DMS 273 treated with DMSO at 0.1 percent for 48 hours (cell line): ENCODE data around the gene BRD3OS.
"Not testable (repeated sequence)": the region's sequence is repeated elsewhere in the genome, so short reads cannot be mapped to it uniquely, and the experiment has no call there.

ENCODE experiments used
- DNase-seq: peaks from one replicate; lab custom pipeline; 2025; lab: John Stamatoyannopoulos, UW

BRD3OS gene

GRCh38 chr9:134063571-134064450 is 38.5 kb downstream of the BRD3OS start:
- DNase-seq: no peak

DNA sequence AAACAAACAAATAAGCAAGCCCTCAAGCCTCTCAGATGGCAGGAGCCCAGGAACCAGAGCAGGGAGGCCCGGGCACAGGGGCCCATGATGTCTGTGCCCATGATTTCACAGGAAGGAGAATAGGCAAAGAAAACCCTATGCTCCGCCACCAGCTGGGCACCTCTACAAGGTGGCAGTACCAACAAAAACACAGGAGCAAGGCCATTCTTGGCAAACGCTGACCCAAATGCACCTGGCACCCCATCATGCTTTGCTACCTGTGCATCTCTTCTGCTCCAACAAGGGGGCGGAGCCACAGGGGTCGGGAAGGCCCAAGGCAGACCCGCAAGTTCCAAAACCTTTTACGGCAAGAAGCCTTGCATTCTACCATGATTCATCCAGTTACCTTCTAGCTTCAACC is 39.4 kb downstream of the BRD3OS start:
- DNase-seq: no peak

- no peak for DNase-seq
These were observed 40.5 kb downstream of the BRD3OS start for GRCh38 chr9:134065612-134066419.

DNA sequence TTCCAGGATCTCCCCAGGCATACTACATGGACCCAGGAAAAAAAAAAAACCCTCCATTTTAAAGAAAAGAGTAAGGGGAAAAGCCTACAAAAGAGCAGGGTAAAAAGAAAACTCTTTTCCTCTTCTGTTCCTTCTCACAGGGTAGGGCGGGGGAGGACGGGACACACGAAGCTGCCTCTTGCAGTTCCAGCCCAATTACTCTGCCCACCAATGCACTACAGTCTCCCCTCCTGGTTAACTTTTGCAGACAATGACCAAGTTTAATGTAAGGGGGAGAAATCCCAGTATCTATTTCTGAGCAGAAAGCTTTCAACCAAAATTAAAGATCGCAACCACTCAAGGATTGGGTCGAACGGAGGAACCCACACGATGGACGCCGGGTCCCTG is 41.2 kb downstream of the BRD3OS start:
- no peak for DNase-seq

- DNase-seq: no peak
These were observed 41.9 kb downstream of the BRD3OS start for GRCh38 chr9:134066913-134067851.

GRCh38 chr9:134067904-134068743 is 42.8 kb downstream of the BRD3OS start, which contains the start of gene BRD3:
BRD3 (minus strand) TSS chr9:134068026; CDS start chr9:134053477, 14,549 bp downstream.
- DNase-seq: peak; percentile 32

- no peak for DNase-seq
These were observed 43.6 kb downstream of the BRD3OS start for GRCh38 chr9:134068744-134069479.

DNA sequence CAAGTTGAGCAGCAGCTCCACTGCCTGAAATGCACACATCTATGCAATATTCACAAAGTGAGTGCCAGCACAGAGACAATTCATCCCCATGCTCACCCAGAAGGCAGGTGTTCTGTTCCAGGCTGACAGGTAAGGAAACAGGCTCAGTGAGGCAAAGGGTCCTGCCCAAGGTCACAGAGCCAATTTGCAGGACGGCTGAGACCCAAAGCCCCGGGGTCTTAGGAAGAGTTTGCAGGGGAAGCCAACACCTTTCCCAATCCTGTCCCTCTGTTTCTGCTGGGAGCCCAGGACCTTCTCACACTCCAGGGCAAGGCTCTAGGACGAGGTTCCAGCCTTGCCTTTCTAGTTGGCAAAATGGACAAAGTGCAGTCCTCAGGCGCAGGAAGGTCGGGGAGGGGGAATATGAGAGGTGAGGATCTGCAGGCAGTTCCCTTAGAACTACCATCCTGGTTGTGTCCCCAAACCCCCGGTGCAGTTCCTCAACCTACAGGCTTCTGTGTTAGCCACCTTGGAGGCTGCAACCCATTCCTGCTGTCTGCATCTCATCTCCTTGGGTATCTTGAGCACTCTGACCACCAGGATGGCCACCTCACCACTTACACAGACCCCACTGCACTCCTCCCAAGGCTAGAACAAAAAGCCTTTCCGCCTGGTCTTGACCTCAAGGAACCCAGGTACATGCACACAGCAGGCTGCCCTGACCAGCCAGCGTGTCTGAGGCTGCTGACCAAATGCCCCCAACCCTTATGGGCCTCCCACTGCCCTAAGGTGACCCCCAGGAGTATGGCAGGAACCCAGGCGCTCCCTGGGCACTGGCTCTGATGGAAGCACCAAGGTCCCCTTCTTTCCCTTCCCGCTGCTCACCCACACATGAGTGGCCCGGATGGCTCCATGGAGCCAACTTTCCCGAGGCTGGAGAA is 44.5 kb downstream of the BRD3OS start:
- no peak for DNase-seq

- DNase-seq: no peak
These were observed 45.9 kb downstream of the BRD3OS start for GRCh38 chr9:134071149-134071548.

DNA sequence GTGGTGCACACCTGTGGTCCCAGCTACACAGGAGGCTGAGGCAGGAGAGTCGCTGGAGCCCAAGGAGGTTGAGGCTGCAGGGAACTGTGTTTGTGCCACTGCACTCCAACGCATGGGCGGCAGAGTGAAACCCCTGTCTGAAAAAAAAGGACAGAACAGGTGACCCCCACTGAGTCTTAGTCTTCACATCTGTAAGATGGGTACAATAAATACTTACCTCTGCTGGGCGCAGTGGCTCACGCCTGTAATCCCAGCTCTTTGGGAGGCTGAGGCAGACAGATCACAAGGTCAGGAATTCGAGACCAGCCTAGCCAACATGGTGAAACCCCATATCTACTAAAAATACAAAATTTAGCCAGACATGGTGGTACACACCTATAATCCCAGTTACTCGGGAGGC is 47.4 kb downstream of the BRD3OS start:
- DNase-seq: not testable (repeated sequence)

GRCh38 chr9:134073500-134073899 is 48.2 kb downstream of the BRD3OS start:
- DNase-seq: no peak

DNA sequence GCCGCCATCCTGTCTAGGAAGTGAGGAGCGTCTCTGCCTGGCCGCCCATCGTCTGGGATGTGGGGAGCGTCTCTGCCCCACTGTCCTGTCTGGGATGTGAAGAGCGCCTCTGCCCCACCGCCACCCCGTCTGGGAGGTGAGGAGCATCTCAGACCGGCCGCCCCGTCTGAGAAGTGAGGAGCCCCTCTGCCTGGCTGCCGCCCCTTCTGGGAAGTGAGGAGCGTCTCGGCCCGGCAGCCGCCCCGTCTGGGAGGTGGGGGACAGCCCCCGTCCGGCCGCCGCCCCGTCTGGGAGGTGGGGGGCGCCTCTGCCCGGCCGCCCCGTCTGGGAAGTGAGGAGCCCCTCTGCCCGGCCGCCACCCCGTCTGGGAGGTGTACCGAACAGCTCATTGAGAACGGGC is 50.4 kb downstream of the BRD3OS start:
- DNase-seq: not testable (repeated sequence)

- no peak for DNase-seq
These were observed 51.4 kb downstream of the BRD3OS start for GRCh38 chr9:134076644-134077043.
